ENCODE data around the gene C1orf105. TPM values are rescaled to one million over a fixed set of nuclear protein-coding genes. Genes with fewer than 3 reads are reported as not detected.

C1orf105 gene
- total and polyA plus RNA-seq, 2 experiments from 2014 or later: not detected

- no peaks in the 10 kb centered on the region for H3K27me3 ChIP-seq (ENCODE audit: insufficient read depth)
- peaks cover 38% of the 10 kb centered on the region for H3K4me1 ChIP-seq (ENCODE audit: insufficient read depth)
- H3K27ac Mint-ChIP-seq: 0 out of 2 replicates have a peak overlapping the region, but pooled peaks have one; percentile 65
- no peaks in the 10 kb centered on the region for H3K36me3 Mint-ChIP-seq (ENCODE audit: low read depth)
- TF ChIP-seq JUNB (IDR thresholded peaks at IDR 0.05; ENCODE audit: unreplicated experiment): no peak
- no peak for TF ChIP-seq REST (IDR thresholded peaks at IDR 0.05; ENCODE audit: unreplicated experiment)
- TF ChIP-seq POLR2AphosphoS5 (IDR thresholded peaks at IDR 0.05; ENCODE audit: low read depth): no peak
- TF ChIP-seq ZNF331 (CRISPR knock-in tag; IDR thresholded peaks at IDR 0.05; ENCODE audit: low read depth): no peak
- TF ChIP-seq ETS1 (IDR thresholded peaks at IDR 0.05): no peak
- no peak for TF ChIP-seq ZNF114 (CRISPR knock-in tag; IDR thresholded peaks at IDR 0.05)
- TF ChIP-seq EZH2phosphoT487 (IDR thresholded peaks at IDR 0.05; ENCODE audit: unreplicated experiment): no peak
- TF ChIP-seq STAT1 (IDR thresholded peaks at IDR 0.05; ENCODE audit: unreplicated experiment): no peak
- no peak for TF ChIP-seq CTCF (conservative IDR thresholded peaks at IDR 0.05; ENCODE audit: low read depth in 2 of 2)
- no peak for TF ChIP-seq CREB1 (CRISPR knock-in tag; IDR thresholded peaks at IDR 0.05; ENCODE audit: low read depth)
- TF ChIP-seq NANOG (IDR thresholded peaks at IDR 0.05; ENCODE audit: borderline replicate concordance): no peak
- TF ChIP-seq ZNF462 (CRISPR knock-in tag; IDR thresholded peaks at IDR 0.05): no peak
- no peak for TF ChIP-seq EZH2 (IDR thresholded peaks at IDR 0.05; ENCODE audit: low read depth, unreplicated experiment)
- no peaks in the 10 kb centered on the region for H3K9me3 Mint-ChIP-seq
- no peaks in the 10 kb centered on the region for H3K9me2 ChIP-seq (ENCODE audit: insufficient read depth)
- peak overlapping the region; percentile 11; the same call in 1 of the 2 replicates for H3K4me2 ChIP-seq
- DNase-seq (ENCODE audit: low spot score) (no peak), ATAC-seq (no peak)
- H3K4me3 ChIP-seq: no peak overlapping the region
- H3K27ac ChIP-seq (ENCODE audit: low read depth): no peak overlapping the region
- no peak overlapping the region for H2AFZ ChIP-seq
- peaks cover 45% of the 10 kb centered on the region for H3K4me1 Mint-ChIP-seq
- no peaks in the 10 kb centered on the region for H3F3A ChIP-seq (replicated peaks; ENCODE audit: low read depth)
- no peaks in the 10 kb centered on the region for H3K36me3 ChIP-seq (ENCODE audit: insufficient read depth)
- no peak overlapping the region for H3K4me3 Mint-ChIP-seq
- no peaks in the 10 kb centered on the region for H3K79me2 ChIP-seq (replicated peaks; ENCODE audit: insufficient read depth)
- no peaks in the 10 kb centered on the region for H4K20me1 ChIP-seq (replicated peaks; ENCODE audit: insufficient read depth)
- H3K27me3 Mint-ChIP-seq (ENCODE audit: insufficient read depth, low read depth, poor library complexity): peaks cover 1% of the 10 kb centered on the region
These were observed 38.5 kb upstream of the C1orf105 start for GRCh38 chr1:172381946-172382345.
